Stimulated activated CD4-positive, alpha-beta T cell treated with anti-CD3 and anti-CD28 coated beads, Interleukin-1b, Interleukin-23, amount 100 ng/mL, for 24 hours (primary cell): ENCODE measurements around the gene PGPEP1.
A peak's percentile ranks its signal among the peaks of the same experiment; 100 is the strongest.

Source experiments
- DNase-seq, 4 experiments: peaks; one replicate each; pipeline ENCODE4 v3.0.0-alpha.2; 2020; ENCODE audit warnings: low read depth in 4 of 4, low spot score in 1 of 4

The PGPEP1 gene, protein sequence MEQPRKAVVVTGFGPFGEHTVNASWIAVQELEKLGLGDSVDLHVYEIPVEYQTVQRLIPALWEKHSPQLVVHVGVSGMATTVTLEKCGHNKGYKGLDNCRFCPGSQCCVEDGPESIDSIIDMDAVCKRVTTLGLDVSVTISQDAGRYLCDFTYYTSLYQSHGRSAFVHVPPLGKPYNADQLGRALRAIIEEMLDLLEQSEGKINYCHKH

DNA sequence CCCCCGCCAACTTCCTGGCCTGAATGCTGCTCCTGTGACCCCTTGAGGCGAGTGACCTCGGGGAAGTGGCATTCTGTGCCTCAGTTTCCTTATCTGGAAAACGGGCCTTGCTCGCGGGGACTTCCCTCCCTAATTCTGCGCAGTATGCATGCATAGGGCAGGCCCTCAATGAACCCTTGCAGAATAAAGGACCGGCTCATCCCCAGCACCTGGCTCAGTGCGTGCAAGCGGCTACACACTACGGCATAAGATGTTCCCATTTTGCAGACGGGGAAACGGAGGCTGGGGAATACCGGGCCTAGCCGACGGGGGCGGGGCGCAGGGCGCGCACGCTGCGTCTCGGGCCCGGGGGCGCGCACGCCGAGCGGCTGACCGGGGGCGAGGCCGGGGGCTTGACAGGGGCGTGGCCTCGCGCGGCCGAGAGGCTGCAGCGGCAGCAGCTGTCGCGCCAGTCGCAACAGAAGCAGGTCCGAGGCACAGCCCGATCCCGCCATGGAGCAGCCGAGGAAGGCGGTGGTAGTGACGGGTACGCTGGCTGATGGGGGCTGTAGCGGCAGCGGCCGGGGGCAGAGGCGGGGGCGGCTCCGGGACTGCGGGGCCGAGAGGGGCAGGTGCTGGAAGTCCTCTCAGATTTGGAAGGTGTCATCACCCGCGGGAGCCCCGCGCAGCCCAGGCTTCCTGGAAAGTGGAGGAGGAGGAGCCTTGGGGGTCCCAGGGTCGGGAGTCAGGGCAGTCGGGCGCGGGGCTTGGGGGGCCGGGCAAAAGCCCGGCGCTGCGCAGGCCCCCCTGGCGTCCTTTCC lies at the start of gene PGPEP1:
PGPEP1 (plus strand) TSS at position 409 of the 800 bp plus-strand sequence; CDS start at position 493, 84 bp downstream.
- DNase-seq = peak in 3 of 4 experiments; percentile 41 to 60 (median 52)

DNA sequence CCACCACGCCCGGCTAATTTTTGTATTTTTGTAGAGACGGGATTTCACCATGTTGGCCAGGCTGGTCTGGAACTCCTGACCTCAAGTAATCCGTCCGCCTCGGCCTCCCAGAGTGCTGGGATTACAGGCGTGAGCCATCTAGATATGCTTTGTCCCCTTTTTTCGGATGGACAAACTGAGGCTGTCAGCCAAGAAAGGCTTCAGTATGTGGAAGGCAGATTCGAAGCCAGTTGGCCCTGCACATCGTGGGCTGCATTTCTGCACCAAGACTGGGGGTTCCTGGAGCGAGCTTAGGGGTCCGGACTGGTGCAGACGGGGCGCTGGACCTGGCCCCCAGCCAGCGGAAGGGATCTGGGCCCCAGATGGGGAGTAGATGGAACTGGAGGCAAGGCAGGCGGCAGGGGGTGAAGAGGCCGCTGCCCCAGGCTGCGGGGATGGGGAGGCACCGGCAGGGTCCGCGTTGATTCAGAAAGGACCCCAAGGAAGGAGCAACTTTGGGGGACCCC lies 49.3 kb upstream of the PGPEP1 start:
- DNase-seq = no peak

DNA sequence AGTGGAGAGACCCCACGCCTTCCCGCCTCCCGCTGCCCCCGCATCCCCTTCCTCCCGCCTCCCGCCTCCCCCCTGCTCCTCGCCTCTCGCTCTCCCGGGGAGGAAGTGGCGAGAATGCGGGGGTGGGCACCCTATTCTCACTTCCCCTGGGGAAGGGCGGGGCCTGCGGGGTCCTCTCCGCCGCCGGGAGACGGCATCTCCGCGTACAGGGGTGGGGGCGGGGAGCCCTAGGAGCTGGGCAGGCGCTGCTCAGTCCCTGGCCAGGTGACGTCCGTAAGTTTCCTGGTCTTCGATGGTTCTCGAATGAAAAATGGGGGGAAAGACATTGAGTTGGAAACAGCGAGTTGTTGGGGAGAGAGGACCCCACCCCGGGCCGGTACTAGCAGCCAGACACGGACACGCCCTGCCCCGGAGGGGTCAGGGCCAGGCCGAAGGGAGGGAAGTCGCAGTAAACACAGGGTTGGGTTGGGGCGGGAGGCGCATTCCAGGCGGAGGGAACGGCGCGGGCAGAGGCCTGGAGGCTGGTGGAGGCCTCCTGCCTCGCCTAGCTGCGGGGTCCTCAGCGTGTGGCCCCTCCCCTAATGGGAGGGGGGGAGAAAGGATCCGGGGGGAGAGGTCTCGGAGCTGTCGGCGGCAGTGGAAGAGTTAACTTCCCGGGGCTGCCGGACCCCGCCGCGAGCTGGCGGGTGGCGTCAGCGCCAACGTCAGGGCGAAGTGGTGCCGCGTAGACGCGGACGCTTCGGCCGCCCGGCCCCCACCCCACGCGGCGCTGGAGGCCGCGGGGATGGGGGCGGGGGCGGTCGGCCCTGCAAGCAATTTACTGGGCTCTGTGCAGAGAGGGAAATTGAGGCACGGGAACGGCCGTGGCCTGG lies 48.6 kb upstream of the PGPEP1 start:
- DNase-seq = peak in 1 of 4 experiments; percentile 91

DNA sequence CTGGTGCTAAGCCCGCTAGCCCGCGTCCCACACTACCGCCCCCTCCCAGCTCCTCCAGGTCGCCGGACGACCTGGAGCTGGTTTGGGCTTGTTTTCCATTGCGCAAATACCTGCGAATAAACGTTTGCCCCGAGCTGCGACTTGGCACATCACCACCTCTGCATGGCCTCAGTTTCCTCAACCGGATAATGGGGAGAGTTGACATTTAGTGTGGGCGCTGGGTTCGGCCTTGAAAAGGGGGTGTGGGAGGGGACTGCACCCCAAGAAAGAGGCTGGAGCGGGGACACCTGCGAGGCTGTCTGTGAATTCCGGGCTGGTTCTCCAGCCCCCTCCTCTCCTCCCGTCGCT lies 48.0 kb upstream of the PGPEP1 start:
- DNase-seq = no peak

DNA sequence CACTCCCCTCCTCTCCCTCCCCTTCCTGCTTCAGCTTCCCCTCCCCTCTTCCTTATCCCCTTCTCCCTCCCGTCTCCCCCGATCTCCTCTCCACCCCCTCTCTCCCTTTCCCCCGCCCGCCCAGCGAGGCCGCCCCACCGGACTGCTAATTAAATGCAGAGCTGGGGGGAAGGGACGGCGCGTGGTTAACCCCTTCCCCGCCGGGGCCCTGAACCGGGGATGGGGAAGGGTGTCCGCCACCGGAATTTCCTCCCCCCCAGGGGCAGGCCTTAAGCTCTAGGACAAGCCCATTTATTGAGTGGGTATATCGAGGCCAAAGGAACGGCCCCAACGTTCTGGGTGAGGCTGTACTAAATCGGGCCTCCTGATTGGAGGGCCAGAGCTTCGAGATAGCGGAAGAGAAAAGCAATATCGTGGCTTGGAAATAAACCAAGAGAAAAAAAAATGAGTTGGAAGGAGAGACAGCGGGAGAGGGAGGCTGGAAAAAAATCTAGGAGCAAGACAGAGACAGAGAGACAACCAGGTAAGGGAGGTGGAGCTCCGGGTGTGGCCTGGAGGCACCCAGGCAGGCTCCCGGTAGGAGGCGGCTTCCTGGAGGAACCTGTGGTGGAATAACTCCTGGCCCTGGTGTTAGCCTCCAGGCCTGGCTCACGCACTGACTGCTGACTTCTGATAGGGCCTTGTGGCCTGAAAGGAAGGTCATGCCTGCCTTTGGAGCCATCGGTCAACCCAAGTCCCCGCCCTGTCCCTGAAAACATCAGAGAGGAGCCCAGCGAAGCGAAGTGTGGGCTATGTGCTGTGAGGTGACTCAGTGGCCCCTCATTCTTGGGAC lies 47.4 kb upstream of the PGPEP1 start:
- DNase-seq = peak in 1 of 4 experiments; percentile 55

DNA sequence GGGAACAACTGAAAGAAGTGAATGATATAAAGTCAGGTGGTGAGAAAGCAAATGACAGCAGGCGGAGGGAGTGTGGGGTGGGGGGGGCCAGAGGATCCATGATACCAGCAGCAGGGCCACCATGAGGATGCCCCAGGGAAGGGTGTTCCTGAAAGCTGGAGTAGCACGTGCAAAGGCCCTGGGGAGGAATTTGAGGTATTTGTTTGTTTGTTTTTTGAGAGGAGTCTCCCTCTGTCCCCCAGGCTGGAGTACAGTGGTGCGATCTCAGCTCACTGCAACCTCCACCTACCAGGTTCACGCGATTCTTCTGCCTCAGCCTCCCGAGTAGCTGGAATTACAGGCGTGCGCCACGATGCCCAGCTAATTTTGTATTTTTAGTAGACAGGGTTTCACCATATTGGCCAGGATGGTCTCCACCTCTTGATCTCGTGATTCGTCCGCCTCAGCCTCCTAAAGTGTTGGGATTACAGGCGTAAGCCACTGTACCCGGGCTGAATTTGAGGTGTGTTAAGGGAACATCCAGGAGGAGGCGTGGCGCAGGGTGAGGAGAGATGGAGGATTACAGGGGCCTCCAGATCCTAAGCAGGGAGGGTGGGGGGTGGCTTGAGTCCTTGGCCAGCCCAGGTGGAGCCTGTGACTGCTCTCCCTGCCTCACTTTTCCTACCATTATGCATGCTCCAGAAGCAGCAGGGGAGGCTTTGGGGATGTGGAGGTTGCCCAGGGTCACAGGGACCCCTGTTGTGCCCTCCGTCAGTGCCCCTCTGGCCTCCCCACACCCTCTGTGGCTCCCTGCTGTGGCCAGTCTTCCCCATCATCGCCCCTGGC lies 46.5 kb upstream of the PGPEP1 start:
- DNase-seq = no peak

DNA sequence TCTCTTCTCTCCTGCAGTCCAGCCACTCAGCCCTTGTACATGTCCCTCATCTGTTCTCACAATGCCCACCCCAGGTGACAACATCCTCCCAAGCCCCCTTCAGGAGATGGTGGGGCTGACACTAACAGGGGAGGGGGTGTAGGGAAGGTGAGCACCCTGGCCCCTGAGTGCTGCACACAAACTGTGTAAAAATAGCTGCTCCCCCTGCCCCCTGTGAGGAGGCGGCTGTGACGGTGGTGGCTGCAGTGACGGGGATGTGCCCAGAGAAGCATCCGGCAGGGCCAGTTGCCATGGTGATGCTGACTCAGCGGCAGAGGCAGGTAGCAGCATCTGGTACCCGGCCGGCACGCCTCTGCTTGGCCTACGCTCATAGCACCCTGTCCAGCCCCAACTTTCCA lies 45.9 kb upstream of the PGPEP1 start:
- DNase-seq = peak in 3 of 4 experiments; percentile 78 to 92 (median 81)

DNA sequence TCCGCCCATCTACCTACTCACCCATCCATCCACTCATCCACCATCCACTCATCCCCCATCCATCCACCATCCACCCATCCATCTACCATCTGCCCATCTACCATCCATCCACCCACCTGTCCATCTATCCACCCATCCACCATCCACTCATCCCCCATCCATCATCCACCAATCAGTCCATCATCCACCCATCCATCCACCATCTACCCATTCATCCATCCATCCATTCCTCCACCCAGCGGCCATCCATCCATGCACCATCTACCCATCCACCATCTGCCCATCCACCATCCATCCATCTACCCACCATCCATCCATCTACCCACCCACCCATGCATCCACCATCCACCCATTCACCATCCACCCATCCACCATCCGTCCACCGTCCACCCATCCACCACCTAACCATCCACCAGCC lies 45.4 kb upstream of the PGPEP1 start:
- DNase-seq = no peak

DNA sequence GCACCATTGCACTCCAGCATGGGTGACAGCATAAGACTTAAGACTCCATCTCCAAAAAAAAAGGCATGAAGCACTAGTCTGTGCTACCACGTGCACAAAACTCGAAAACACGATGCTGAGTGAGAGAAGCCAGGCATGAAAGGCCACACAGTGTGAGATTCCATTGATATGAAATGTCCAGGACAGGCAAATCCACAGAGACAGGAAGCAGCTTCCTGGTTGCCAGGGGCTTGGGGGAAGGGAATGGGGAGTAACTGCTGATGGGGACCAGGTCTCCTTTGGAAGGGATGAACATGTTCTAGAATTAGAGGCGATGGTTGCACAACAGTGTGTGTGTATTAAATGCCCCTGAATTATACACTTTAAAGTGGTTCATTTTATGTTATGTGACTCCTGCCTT lies 43.1 kb upstream of the PGPEP1 start:
- no peak for DNase-seq

DNA sequence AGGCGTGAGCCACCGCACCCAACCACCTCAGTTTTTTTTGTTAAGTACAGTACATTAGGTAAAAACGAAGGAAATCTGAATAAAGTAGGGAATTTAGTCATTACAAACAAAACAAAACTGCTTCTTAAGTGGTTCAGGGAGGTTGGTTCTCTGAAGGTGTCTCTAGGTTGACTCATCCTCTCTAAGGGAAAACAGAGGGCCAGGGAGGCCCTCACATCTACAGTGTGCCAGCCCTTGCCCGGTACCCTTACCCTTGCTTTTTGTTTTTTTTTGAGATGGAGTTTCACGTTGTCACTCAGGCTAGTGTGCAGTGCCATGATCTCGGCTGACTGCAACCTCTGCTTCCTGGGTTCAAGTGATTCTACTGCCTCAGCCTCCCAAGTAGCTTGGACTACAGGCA lies 41.8 kb upstream of the PGPEP1 start:
- no peak for DNase-seq

DNA sequence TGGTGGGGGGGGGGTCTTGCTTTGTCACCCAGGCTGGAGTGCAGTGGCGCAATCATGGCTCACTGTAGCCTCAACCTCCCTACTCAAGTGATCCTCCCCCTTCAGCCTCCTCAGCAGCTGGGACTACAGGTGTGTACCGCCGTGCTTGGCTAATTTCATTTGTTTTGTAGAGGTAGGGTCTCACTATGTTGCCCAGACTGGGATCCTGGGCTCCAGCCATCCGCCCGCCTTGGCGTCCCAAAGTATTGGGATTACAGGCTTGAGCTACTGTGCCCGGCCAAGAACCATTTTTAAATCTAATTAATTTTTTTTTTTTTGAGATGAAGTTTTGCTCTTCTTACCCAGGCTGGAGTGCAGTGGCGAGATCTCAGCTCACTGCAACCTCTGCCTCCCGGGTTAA lies 40.7 kb upstream of the PGPEP1 start:
- no peak for DNase-seq

DNA sequence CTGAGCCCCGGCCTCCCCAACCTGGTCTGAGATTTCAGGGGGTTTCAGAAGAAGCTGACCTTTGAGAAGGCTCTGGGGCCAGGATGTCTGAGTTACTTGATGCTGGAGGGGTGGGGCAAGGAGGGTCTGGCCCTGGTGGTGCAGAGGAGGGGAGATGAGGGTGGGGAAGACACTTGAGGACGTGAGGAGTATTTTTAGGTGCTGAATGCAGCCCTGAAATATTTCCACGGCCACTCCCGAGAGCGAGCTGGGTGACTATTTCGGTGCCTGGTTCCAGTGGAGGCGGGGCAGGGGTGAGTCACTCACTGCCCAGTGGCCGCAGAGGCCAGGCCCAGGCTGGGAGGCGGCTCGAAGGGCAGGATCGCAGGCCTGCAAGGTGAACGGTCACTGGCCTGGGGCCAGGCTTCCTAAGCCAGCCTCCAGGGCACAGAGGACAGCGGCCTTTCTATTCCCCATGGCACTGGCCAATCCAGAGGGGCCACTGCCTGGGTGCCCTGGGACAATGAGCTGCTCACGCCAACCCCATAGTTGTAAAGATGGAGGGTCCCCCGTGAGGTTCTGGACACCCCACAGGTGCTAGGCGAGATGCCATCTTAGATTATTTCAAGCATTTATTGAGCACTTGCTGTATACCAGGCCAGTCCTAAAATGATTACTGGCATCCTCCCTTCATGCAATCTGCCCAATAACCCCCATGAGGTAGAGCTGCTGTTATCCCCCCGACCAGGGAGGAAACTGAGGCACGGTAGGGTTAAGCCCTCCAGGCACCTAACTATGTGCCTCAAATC lies 39.3 kb upstream of the PGPEP1 start:
- DNase-seq = no peak

DNA sequence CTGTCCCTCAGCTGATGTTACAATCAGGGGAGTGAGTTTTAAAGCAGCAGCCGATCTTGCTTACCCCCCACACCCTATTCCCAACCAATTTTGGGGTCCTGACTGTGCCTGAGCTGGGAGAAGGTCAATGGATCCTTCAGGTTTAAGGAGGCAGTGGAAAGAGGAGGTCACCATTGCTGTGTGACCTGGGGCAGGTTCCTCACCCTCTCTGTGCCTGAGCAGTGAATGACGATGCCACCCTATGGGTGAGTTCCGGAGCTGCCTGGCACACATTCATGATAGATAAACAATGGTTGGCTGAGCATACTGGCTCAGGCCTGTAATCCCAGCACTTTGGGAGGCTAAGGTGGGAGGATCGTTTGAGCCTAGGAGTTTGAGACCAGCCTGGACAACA lies 38.7 kb upstream of the PGPEP1 start:
- no peak for DNase-seq

DNA sequence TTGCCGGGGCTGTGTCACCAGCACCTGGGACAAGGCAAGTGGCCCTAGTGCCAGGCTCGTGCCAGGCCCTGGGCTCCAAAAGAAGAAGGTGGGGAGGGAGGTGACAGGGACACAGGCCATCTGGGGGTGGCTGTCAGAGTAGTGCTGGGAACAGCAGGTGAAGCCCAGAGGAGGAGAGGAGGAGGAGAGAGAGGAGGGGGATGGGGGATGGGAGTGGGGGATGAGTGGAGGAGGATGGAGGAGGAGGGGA lies 36.3 kb upstream of the PGPEP1 start:
- no peak for DNase-seq

DNA sequence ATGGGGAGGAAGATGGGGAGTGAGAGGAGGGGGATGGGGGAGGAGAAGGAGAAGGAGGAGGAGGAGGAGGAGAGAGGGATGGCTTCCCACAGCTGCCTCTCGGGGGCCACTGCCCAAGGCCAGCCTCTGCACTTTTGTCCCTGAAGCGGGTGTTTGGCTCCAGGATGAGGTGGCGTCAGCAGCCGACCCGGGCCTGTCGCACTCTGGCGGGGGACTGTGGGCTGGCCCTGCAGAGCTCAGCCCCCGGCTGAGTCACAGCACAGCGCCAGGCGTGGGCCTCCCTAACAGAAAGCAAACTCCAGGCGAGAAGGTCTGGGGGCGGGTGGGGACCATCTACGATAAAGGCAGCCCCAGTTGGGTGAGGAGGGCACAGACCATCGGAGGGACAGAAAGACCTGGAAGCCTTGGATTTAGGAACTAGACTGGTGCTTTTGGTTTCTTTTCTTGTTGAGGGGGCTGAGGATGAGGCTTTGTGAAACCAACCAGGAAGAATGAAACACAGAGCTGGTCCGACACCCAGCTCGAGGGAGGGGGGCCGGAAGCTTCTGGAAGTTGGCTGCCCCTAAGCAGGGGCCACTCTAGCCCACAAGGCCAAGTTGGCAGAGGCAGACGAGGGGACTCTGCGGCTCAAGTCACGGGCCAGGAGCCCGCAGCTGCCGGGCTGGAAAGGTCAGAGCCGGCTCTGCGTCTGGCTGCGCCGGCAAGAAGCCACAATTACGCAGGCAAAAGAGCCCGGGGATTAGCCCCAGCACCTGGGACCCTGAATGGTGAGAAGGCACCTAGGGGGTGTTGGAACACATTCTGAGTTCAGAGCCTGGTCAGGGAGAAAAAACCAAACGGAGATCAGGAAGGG lies 35.7 kb upstream of the PGPEP1 start:
- DNase-seq = peak in 1 of 4 experiments; percentile 84

DNA sequence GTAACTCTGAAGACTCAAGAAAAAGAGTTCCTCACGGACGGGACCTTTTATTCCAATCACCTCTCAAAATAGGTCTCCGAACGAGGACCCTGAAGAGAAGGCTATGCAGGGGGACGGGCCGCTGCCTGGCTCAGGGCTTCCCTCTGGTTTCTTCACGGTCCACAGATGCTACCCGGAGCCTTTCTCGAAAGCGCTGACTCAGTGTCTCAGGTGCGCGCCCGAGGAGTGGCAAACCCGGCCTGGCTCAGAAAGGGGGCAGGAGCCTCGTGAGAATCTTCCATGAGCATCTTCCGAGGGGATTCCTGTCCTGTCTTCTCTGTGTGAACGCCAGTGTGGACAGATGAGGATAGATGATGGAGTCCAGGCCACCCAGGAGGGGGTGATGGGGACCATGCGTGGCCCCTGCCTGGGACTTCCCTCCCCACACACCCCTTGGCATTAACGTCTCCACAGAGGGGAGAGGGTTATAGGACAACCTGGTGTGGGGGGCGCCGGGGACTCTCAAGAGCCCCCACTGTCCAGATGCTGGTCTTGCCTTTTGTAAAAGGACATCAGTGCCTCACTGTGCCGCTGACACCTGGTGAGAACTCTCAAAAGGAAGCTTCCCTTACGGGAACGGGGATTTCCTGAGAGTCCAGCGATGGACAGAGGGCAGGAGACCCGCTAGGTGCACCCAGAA lies 34.0 kb upstream of the PGPEP1 start:
- DNase-seq = no peak

DNA sequence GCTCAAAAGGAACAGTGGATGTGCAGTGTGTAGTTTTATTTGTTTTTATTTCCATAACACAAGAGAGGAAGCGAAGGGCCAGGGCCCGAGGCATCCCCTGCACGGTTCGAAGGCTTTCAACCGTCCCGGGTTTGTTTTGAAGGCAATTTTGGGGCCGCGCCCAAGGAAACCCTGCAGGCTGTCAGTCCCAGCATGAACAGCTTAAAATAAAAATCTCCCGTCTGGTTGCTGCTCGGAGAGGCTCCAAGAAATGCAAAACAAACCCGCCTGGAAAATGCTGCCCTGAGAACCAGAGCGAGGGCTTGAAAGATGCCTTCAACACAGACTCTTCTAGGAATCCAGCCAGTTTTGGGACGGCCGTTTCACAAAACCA lies 33.5 kb upstream of the PGPEP1 start:
- no peak for DNase-seq

DNA sequence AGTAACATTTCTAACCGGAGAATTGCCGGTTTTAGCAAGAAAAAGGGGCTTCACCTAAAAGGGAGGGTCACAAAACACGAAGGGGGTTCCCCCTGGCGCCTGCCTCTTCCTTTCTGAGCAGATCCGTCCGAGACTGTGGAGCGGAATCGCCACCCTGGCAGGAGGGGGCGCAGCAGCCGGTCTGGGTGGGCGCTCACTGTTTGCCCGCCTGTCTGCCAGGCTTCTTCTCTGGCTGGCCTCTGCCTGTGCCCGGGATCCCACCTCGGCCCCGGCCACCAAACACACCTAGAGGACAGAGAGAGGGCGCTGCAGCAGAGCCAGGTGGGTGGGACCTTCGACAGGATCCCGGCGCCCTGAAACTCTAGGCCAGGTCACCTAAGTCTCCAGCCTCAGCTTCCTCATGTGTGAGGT lies 33.1 kb upstream of the PGPEP1 start:
- DNase-seq = no peak
